K562 (cell line): Measurements from ENCODE around the gene MYRIP.

Source experiments
- CTCF ChIP-seq, 3 experiments: IDR thresholded peaks in 2 of 3; conservative IDR thresholded peaks in 1 of 3; 2 replicates each; pipeline ENCODE4 v1.5.1; 2011 to 2012; ENCODE audit warnings: low read length in 3 of 3, mild to moderate bottlenecking in 3 of 3, control low read depth in 2 of 3, improper control_type of control experiment in 1 of 3, inconsistent platforms in 1 of 3, low read depth in 1 of 3, mixed read lengths in 1 of 3, moderate library complexity in 1 of 3; ENCODE audit not compliant: insufficient read depth in 2 of 3
- ELF1 ChIP-seq: fragments of 200-800 bp; sonication (Bioruptor generic); IDR thresholded peaks from 2 replicates; pipeline ENCODE4 v1.6.1; 2016; ENCODE audit warnings: missing genetic modification characterization, missing compliant biosample characterization
- MLLT1 ChIP-seq, 2 experiments: fragments of 450-650 bp; IDR thresholded peaks; 2 replicates each; pipeline ENCODE4 v1.6.1; 2016
- SAFB2 ChIP-seq: fragments of 200-400 bp; formaldehyde crosslinking; IDR thresholded peaks from 2 replicates; pipeline ENCODE4 v1.6.1; 2018; ENCODE audit warnings: borderline replicate concordance, low read length, low read depth, moderate library complexity; ENCODE audit not compliant: severe bottlenecking

- TF ChIP-seq MLLT1 (IDR thresholded peaks at IDR 0.05) (no peak), CTCF (IDR thresholded peaks at IDR 0.05 in 2 of 3, conservative IDR thresholded peaks at IDR 0.05 in 1 of 3; ENCODE audit: insufficient read depth in 2 of 3, low read depth in 1 of 3, low read length in 3 of 3) (no peak), SAFB2 (no peak), ELF1 (tag) (no peak)
Observed at GRCh38 chr3:39907981-39908380, 98.6 kb downstream of the MYRIP start.
